DOHH2 (cell line): Measurements from ENCODE around the gene MAP6D1.

Experiments used
- H3F3A ChIP-seq: fragments of 200-600 bp; sonication (generic), shearing (Covaris generic); 2 replicates; pipeline ENCODE4 v1.6.0; 2016; ENCODE audit warnings: antibody characterized with exemption, mild to moderate bottlenecking; ENCODE audit not compliant: control insufficient read depth, insufficient read depth
- H3K27ac ChIP-seq: fragments of 200-600 bp; sonication (generic); 2 replicates; pipeline ENCODE4 v1.5.1; 2014; ENCODE audit warnings: low read depth, mild to moderate bottlenecking, low read length, moderate library complexity
- H3K27me3 ChIP-seq: fragments of 200-600 bp; sonication (generic); 2 replicates; pipeline ENCODE4 v1.6.1; 2014; ENCODE audit warnings: mild to moderate bottlenecking, low read length, mixed read lengths; ENCODE audit not compliant: control insufficient read depth
- H3K36me3 ChIP-seq: fragments of 200-600 bp; sonication (generic); 2 replicates; pipeline ENCODE4 v1.6.1; 2014; ENCODE audit warnings: mild to moderate bottlenecking, low read length, moderate library complexity, mixed read lengths; ENCODE audit not compliant: control insufficient read depth
- H3K4me1 ChIP-seq: fragments of 200-600 bp; sonication (generic); 2 replicates; pipeline ENCODE4 v1.6.1; 2014; ENCODE audit warnings: mild to moderate bottlenecking, low read length, mixed read lengths; ENCODE audit not compliant: control insufficient read depth
- H3K4me2 ChIP-seq: fragments of 200-600 bp; sonication (generic); 2 replicates; pipeline ENCODE4 v1.6.0; 2014; ENCODE audit warnings: mild to moderate bottlenecking, low read length, moderate library complexity
- H3K4me3 ChIP-seq: fragments of 200-600 bp; sonication (generic); 2 replicates; pipeline ENCODE4 v1.5.1; 2014; ENCODE audit warnings: mild to moderate bottlenecking, low read length, mixed read lengths
- H3K79me2 ChIP-seq: fragments of 200-600 bp; sonication (generic); 2 replicates; pipeline ENCODE4 v1.6.1; 2014; ENCODE audit warnings: mild to moderate bottlenecking, low read length, mixed read lengths; ENCODE audit not compliant: control insufficient read depth
- H3K9me2 ChIP-seq: fragments of 200-600 bp; sonication (generic); replicated peaks from 2 replicates; pipeline ENCODE4 v1.6.1; 2014; ENCODE audit warnings: mild to moderate bottlenecking, low read length, mixed read lengths; ENCODE audit not compliant: control insufficient read depth
- H3K9me3 ChIP-seq: fragments of 200-600 bp; sonication (generic); 2 replicates; pipeline ENCODE4 v1.6.1; 2014; ENCODE audit warnings: antibody characterized with exemption, low read length, mixed read lengths; ENCODE audit not compliant: control insufficient read depth, insufficient read depth
- H4K20me1 ChIP-seq: fragments of 200-600 bp; sonication (generic); 2 replicates; pipeline ENCODE4 v1.6.0; 2014; ENCODE audit warnings: low read depth, mild to moderate bottlenecking, antibody characterized with exemption, low read length, moderate library complexity; ENCODE audit not compliant: control insufficient read depth, insufficient read depth
- EZH2phosphoT487 ChIP-seq: fragments of 200-600 bp; sonication (generic); IDR thresholded peaks from 2 replicates; pipeline ENCODE4 v1.6.1; 2017; ENCODE audit warnings: borderline replicate concordance, mild to moderate bottlenecking, antibody characterized with exemption, low read length, moderate library complexity, mixed read lengths
- TF ChIP-seq, protein P1 (sequence below): fragments of 200-600 bp; sonication (generic); IDR thresholded peaks from one replicate; pipeline ENCODE4 v1.5.1; 2014; ENCODE audit warnings: antibody characterized with exemption, mild to moderate bottlenecking, low read depth, low read length; ENCODE audit not compliant: poor library complexity, severe bottlenecking

MAP6D1 gene

DNA sequence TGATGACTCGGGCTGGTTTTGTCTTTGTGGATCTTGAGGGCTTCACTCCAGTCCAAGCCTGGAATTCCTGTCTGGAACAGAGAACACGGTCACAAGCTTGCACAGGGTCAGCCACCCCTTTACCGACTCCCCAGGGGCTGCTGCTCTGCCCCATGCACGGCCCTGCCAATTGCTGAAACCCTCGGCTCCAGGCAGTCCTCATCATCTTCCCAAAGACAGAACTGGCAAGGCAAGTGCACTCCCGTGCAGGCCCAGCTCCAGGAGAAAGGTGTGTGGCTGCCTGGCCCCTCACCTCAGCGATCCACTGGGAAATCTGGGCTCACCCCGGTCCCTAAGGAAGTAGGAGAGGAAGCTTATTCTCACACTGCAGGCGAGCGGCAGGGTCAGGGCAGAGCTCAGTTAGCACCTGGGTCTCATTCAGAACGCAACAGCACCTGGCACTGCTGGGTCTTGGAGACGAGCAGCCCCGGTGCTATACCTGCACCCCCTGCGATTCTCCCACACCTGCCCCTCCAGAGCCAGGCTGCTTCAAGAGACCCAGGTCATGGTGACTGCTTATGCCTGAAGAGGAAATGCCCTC lies 7.2 kb downstream of the MAP6D1 start:
- Histone ChIP-seq H3F3A (peaks cover 7% of the 10 kb centered on the region; the same call in 1 of the 2 replicates), H3K36me3 (0 out of 2 replicates have a peak, but pooled peaks cover under 1% of the 10 kb centered on the region), H3K9me2 (no peaks in the 10 kb centered on the region), H3K4me2 (no peak overlapping the region), H3K4me1 (no peaks in the 10 kb centered on the region), H3K9me3 (no peaks in the 10 kb centered on the region), H3K27ac (no peak overlapping the region), H3K4me3 (no peak overlapping the region), H4K20me1 (0 out of 2 replicates have a peak, but pooled peaks cover 6% of the 10 kb centered on the region), H3K27me3 (no peaks in the 10 kb centered on the region), H3K79me2 (no peaks in the 10 kb centered on the region)
- TF ChIP-seq, protein P1, sequence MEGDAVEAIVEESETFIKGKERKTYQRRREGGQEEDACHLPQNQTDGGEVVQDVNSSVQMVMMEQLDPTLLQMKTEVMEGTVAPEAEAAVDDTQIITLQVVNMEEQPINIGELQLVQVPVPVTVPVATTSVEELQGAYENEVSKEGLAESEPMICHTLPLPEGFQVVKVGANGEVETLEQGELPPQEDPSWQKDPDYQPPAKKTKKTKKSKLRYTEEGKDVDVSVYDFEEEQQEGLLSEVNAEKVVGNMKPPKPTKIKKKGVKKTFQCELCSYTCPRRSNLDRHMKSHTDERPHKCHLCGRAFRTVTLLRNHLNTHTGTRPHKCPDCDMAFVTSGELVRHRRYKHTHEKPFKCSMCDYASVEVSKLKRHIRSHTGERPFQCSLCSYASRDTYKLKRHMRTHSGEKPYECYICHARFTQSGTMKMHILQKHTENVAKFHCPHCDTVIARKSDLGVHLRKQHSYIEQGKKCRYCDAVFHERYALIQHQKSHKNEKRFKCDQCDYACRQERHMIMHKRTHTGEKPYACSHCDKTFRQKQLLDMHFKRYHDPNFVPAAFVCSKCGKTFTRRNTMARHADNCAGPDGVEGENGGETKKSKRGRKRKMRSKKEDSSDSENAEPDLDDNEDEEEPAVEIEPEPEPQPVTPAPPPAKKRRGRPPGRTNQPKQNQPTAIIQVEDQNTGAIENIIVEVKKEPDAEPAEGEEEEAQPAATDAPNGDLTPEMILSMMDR: no peak
- TF ChIP-seq EZH2phosphoT487: no peak

DNA sequence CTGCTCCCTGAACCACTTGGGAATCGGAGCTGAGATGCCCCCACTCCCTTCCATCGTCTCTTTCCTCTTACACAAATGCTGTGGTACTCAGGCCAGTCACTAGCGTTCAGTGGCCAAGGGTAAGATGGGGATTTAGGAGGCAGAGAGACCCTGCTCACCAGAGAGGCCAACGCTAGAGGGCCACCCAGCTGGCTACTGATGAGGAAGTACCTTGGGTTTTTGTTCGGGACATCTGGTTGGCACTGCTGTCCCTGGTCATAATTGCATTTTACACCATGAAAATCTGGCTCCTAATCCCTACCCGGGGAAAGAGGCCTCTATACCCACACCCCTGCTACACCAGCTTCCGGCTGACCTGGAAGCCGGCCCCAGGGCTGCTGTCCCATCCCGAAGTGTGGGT lies 7.7 kb downstream of the MAP6D1 start:
- Histone ChIP-seq H4K20me1 (0 out of 2 replicates have a peak, but pooled peaks cover 6% of the 10 kb centered on the region), H3K9me2 (no peaks in the 10 kb centered on the region), H3K4me3 (no peak overlapping the region), H3F3A (peaks cover 7% of the 10 kb centered on the region; the same call in 1 of the 2 replicates), H3K9me3 (no peaks in the 10 kb centered on the region), H3K36me3 (0 out of 2 replicates have a peak, but pooled peaks cover 5% of the 10 kb centered on the region), H3K79me2 (no peaks in the 10 kb centered on the region), H3K4me1 (no peaks in the 10 kb centered on the region), H3K27ac (no peak overlapping the region), H3K4me2 (no peak overlapping the region), H3K27me3 (no peaks in the 10 kb centered on the region)
- TF ChIP-seq, protein P1: no peak

DNA sequence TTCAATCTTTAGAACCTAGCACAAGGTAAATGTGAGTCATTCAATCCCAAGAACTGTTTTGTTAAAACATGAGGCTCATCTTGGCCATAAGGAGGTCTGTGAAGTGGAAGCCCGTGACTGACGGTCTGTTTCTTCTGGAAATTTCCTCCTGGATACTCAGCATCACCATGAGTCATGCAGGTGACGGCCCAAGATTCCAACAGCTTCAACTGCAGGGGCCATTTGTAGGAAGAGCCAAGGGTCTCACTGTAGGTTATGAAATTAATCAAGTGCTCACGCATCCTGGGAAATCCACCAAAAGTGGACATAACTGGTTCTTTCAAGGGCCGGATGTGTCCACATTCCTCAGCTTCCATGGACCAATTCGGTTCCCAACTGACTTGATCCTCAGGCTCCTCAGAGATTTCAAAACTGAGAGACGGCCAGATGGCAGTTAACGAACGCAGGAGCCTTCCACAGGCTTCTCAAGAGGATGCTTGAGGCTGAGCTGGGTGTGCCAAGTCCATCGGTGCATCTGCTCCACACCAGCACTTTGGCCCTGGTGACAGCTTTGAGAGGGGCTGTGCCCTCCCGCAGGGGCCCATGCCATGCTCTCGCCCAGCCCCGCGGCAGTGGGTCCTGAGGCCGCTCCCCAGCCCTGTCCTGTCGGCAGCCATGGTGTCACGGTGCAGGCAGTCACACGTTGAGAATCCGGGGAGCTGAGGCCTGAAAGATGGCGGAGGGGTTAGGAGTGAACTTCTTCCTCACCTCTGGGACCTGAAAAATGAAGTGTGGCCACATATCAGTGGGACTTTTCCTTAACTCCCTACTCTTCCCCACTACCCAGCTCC lies 8.5 kb downstream of the MAP6D1 start:
- no peaks in the 10 kb centered on the region for H3K9me2 ChIP-seq

More for the DNA sequence above, 8.5 kb downstream of the MAP6D1 start:
- H3K27me3 ChIP-seq: no peaks in the 10 kb centered on the region
- no peak overlapping the region for H3K4me2 ChIP-seq
- no peaks in the 10 kb centered on the region for H3K79me2 ChIP-seq
- TF ChIP-seq, protein P1: no peak
- no peak for TF ChIP-seq EZH2phosphoT487
- peaks cover 8% of the 10 kb centered on the region for H3K36me3 ChIP-seq
- H3K4me3 ChIP-seq: no peak overlapping the region
- H3K27ac ChIP-seq: no peak overlapping the region
- no peaks in the 10 kb centered on the region for H3K4me1 ChIP-seq
- H4K20me1 ChIP-seq: 0 out of 2 replicates have a peak, but pooled peaks cover 6% of the 10 kb centered on the region
- H3K9me3 ChIP-seq: no peaks in the 10 kb centered on the region
- peaks cover 7% of the 10 kb centered on the region; the same call in 1 of the 2 replicates for H3F3A ChIP-seq
